ENCODE data around the gene CAPN14. TPM values are rescaled to one million over a fixed set of nuclear protein-coding genes. Genes with fewer than 3 reads are reported as not detected.
"Not testable (repeated sequence)": the region's sequence is repeated elsewhere in the genome, so short reads cannot be mapped to it uniquely, and the experiment has no call there.

The CAPN14 gene
- total RNA-seq, 4 donors from 2014 or later: under 0.01 to 0.29 (median 0.14) TPM; not detected in 1

- intact Hi-C loops (cut with DNase I; ENCODE audit: low total_unique reads): no loop called here
- Histone ChIP-seq H3K27me3 (no peaks in the 10 kb centered on the region), H3K9me3 (no peaks in the 10 kb centered on the region), H3K4me1 (no peaks in the 10 kb centered on the region), H3K4me3 (no peak overlapping the region), H3K36me3 (no peaks in the 10 kb centered on the region), H3K27ac (no peak overlapping the region)
- DNase-seq: no peak
- TF ChIP-seq POLR2A (IDR thresholded peaks at IDR 0.05): no peak
- TF ChIP-seq CTCF (IDR thresholded peaks at IDR 0.05): no peak
These were observed 29.2 kb downstream of the CAPN14 start for GRCh38 chr2:31188131-31188530.

GRCh38 chr2:31187166-31187565 is 30.1 kb downstream of the CAPN14 start:
- Histone ChIP-seq H3K9me3 (no peaks in the 10 kb centered on the region), H3K36me3 (no peaks in the 10 kb centered on the region), H3K27ac (no peak overlapping the region), H3K27me3 (no peaks in the 10 kb centered on the region), H3K4me3 (no peak overlapping the region), H3K4me1 (no peaks in the 10 kb centered on the region)
- intact Hi-C loops (cut with DNase I; ENCODE audit: low total_unique reads): no loop called here
- no peak for DNase-seq
- TF ChIP-seq CTCF (IDR thresholded peaks at IDR 0.05): no peak
- no peak for TF ChIP-seq POLR2A (IDR thresholded peaks at IDR 0.05)

GRCh38 chr2:31183973-31184372 is 33.3 kb downstream of the CAPN14 start:
- H3K9me3 ChIP-seq; H3K36me3 ChIP-seq; intact Hi-C loops (cut with DNase I; ENCODE audit: low total_unique reads); H3K4me1 ChIP-seq; H3K4me3 ChIP-seq; H3K27me3 ChIP-seq; DNase-seq; H3K27ac ChIP-seq: not testable (repeated sequence)

GRCh38 chr2:31176742-31177141 is 40.6 kb downstream of the CAPN14 start:
- intact Hi-C loops (cut with DNase I; ENCODE audit: low total_unique reads): no loop called here
- no peak for DNase-seq
- no peak overlapping the region for H3K27ac ChIP-seq
- no peaks in the 10 kb centered on the region for H3K9me3 ChIP-seq
- no peak overlapping the region for H3K4me3 ChIP-seq
- no peaks in the 10 kb centered on the region for H3K36me3 ChIP-seq
- H3K4me1 ChIP-seq: no peaks in the 10 kb centered on the region
- H3K27me3 ChIP-seq: no peaks in the 10 kb centered on the region
- TF ChIP-seq POLR2A (IDR thresholded peaks at IDR 0.05): no peak
- no peak for TF ChIP-seq CTCF (IDR thresholded peaks at IDR 0.05)

GRCh38 chr2:31171142-31171541 is 46.2 kb downstream of the CAPN14 start:
- Histone ChIP-seq H3K36me3 (no peaks in the 10 kb centered on the region), H3K4me3 (no peak overlapping the region), H3K4me1 (no peaks in the 10 kb centered on the region), H3K27ac (no peak overlapping the region), H3K9me3 (no peaks in the 10 kb centered on the region), H3K27me3 (no peaks in the 10 kb centered on the region)
- DNase-seq: no peak
- intact Hi-C loops (cut with DNase I; ENCODE audit: low total_unique reads): loop anchor here (5.0 kb wide), 1 partner anchor 454 kb away; no protein-coding TSS in a partner anchor
- TF ChIP-seq CTCF (IDR thresholded peaks at IDR 0.05): no peak
- no peak for TF ChIP-seq POLR2A (IDR thresholded peaks at IDR 0.05)

Measured in uterus (tissue), 4 donors.